D721Med (cell line): ENCODE measurements around the gene FASTKD1.

Experiments
- DNase-seq: peaks from one replicate; pipeline ENCODE4 v3.0.0; 2011; ENCODE audit warnings: low spot score; ENCODE audit not compliant: insufficient read length
- FAIRE-seq: peaks from 2 replicates; lab custom pipeline; 2011; peaks lifted over from hg19 to GRCh38; lab: Jason Lieb, UNC
- TF ChIP-seq, protein P1 (sequence below): IDR thresholded peaks from 2 replicates; pipeline ENCODE4 v1.5.1; 2012; ENCODE audit warnings: mild to moderate bottlenecking, control low read depth; ENCODE audit not compliant: insufficient read depth; ENCODE audit errors: missing control alignments

The FASTKD1 gene

GRCh38 chr2:169491378-169491777, 82.3 kb downstream of the FASTKD1 start:
- no peak for FAIRE-seq

DNA sequence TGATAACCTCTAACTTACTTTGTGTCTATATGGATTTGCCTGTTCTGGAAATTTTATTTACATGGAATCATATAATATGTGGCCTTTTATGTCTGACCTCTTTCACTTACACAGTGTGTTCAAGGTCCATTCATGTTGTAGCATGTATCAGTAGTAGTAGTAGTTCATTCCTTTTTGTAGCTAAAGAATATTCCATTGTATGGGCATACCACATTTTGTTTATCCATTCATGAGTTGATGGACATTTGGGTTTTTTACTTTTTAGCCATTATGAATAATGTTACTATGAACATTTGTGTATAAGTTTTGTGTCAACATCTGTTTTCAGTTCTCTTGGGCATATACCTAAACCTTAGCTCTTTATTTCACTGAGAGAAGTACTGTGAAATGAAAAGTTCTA, 82.8 kb downstream of the FASTKD1 start:
- TF ChIP-seq, protein P1, sequence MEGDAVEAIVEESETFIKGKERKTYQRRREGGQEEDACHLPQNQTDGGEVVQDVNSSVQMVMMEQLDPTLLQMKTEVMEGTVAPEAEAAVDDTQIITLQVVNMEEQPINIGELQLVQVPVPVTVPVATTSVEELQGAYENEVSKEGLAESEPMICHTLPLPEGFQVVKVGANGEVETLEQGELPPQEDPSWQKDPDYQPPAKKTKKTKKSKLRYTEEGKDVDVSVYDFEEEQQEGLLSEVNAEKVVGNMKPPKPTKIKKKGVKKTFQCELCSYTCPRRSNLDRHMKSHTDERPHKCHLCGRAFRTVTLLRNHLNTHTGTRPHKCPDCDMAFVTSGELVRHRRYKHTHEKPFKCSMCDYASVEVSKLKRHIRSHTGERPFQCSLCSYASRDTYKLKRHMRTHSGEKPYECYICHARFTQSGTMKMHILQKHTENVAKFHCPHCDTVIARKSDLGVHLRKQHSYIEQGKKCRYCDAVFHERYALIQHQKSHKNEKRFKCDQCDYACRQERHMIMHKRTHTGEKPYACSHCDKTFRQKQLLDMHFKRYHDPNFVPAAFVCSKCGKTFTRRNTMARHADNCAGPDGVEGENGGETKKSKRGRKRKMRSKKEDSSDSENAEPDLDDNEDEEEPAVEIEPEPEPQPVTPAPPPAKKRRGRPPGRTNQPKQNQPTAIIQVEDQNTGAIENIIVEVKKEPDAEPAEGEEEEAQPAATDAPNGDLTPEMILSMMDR, result no peak
- DNase-seq (no peak), FAIRE-seq (peak; percentile 16)

More at GRCh38 chr2:169491378-169491777, 82.3 kb downstream of the FASTKD1 start:
- TF ChIP-seq, protein P1, result no peak
- no peak for DNase-seq

- TF ChIP-seq, protein P1, result no peak
- DNase-seq (no peak), FAIRE-seq (no peak)
These were observed 87.2 kb downstream of the FASTKD1 start for GRCh38 chr2:169486487-169486886.

DNA sequence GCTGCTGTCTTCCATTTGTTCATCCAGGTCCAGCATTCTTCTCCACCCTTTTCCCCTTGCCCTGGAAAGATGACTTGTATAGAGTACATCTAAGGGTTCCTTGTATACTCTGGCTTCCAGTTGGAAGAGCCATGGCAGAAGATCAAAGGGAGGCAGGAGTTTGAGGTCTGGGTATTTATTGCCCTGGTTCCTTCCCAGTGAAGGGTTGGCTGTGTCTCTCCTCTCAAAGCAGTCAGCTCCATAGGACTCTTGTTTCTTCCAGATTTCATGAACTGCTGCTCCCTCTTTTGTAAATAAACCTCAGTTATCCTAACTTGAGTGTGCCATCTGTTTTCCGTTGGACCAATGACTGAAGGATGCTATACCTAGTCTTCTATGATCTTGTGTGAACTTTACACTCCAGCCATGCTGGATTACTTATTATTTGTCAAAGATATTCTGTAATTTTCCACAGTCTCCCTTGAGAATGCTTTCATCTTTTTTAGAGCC, 88.0 kb downstream of the FASTKD1 start:
- DNase-seq, result no peak
- FAIRE-seq, result no peak
- TF ChIP-seq, protein P1, result no peak

DNA sequence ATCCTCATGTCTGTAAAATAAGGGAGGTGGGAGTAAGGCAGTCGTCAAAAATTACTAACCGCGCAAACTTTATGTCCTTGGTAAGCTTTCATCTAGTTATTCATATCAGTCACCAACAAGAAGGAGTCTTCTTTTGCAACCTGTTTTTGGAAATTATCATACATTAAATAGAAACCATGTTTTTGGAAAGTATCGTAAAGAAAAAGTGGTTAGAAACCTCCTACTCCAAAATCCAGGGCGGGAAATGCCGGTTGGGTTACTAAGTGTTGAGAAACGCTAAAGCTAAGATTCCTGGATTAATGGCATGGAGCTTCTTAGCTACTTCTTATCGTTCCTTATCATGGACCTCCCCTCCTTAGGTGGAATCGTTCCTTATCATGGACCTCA, 93.6 kb downstream of the FASTKD1 start:
- no peak for DNase-seq
- TF ChIP-seq, protein P1, result no peak
- FAIRE-seq, result no peak
